HUDEP-2 (cell line): ENCODE results near the gene EXPH5.
"Not testable (repeated sequence)": the region's sequence is repeated elsewhere in the genome, so short reads cannot be mapped to it uniquely, and the experiment has no call there.

Source experiments
- DNase-seq, 76 experiments: peaks; one replicate each; lab custom pipeline; 2025; ENCODE audit not compliant: unreplicated experiment in 76 of 76; lab: John Stamatoyannopoulos, UW

Gene EXPH5

GRCh38 chr11:108602818-108603217, 9.2 kb upstream of the EXPH5 start:
- DNase-seq = not testable (repeated sequence)

GRCh38 chr11:108601150-108601549, 7.6 kb upstream of the EXPH5 start:
- DNase-seq = no peak

GRCh38 chr11:108599978-108600377, 6.4 kb upstream of the EXPH5 start:
- no peak for DNase-seq

- DNase-seq = no peak
Observed at GRCh38 chr11:108597736-108598355, 4.3 kb upstream of the EXPH5 start.

GRCh38 chr11:108596701-108597100, 3.1 kb upstream of the EXPH5 start:
- DNase-seq = no peak

GRCh38 chr11:108593923-108594434, 411 bp upstream of the EXPH5 start:
- no peak for DNase-seq

- DNase-seq = peak in 3 of 76 experiments; percentile 1 to 7 (median 1)
Observed at GRCh38 chr11:108592591-108593213, 866 bp downstream of the EXPH5 start.

- DNase-seq = no peak
Observed at GRCh38 chr11:108591893-108592292, 1.7 kb downstream of the EXPH5 start.

GRCh38 chr11:108589136-108589535, 4.4 kb downstream of the EXPH5 start:
- no peak for DNase-seq

- DNase-seq = peak in 2 of 76 experiments; percentile 1
Observed at GRCh38 chr11:108588287-108588686, 5.3 kb downstream of the EXPH5 start.

- no peak for DNase-seq
Observed at GRCh38 chr11:108587109-108587508, 6.5 kb downstream of the EXPH5 start.

- no peak for DNase-seq
Observed at GRCh38 chr11:108586600-108586999, 7.0 kb downstream of the EXPH5 start.

- DNase-seq = not testable (repeated sequence)
Observed at GRCh38 chr11:108586185-108586584, 7.4 kb downstream of the EXPH5 start.

GRCh38 chr11:108584973-108585372, 8.6 kb downstream of the EXPH5 start:
- no peak for DNase-seq

- DNase-seq = no peak
Observed at GRCh38 chr11:108580645-108581044, 12.9 kb downstream of the EXPH5 start.

GRCh38 chr11:108580043-108580442, 13.5 kb downstream of the EXPH5 start:
- DNase-seq = no peak

GRCh38 chr11:108576523-108576922, 17.0 kb downstream of the EXPH5 start:
- no peak for DNase-seq

GRCh38 chr11:108574675-108575074, 18.9 kb downstream of the EXPH5 start:
- no peak for DNase-seq

- DNase-seq = no peak
Observed at GRCh38 chr11:108571001-108571400, 22.6 kb downstream of the EXPH5 start.

- DNase-seq = no peak
Observed at GRCh38 chr11:108569896-108570295, 23.7 kb downstream of the EXPH5 start.

GRCh38 chr11:108568195-108568858, 25.2 kb downstream of the EXPH5 start:
- DNase-seq = no peak

- DNase-seq = no peak
Observed at GRCh38 chr11:108565653-108566052, 27.9 kb downstream of the EXPH5 start.
